Stomach (tissue), 9 donors: ENCODE measurements around the gene CDC34. TPM values are rescaled to one million over a fixed set of nuclear protein-coding genes. Genes with fewer than 3 reads are reported as not detected.

Experiments used
- DNase-seq, 2 donors: peaks; one replicate each; pipeline versions ENCODE4 v3.0.0 to v3.0.0-alpha.2; 2013 to 2019
- H3K27ac ChIP-seq, 5 donors: fragments of 200-600 bp in 4 of 5; sonication (generic) in 4 of 5; one replicate each; pipeline ENCODE4 v1.5.1; 2013 to 2019; ENCODE audit warnings: mild to moderate bottlenecking in 1 of 5, moderate library complexity in 1 of 5
- H3K27me3 ChIP-seq, 3 donors: fragments of 200-600 bp; sonication (generic); one replicate each; pipeline ENCODE4 v1.5.1; 2017 to 2019; ENCODE audit warnings: mixed run types in 1 of 3
- H3K36me3 ChIP-seq, 4 donors: fragments of 200-600 bp; sonication (generic); 1 replicate in 3 of 4; 2 replicates in 1 of 4; pipeline ENCODE4 v1.5.1; 2016 to 2019
- H3K4me1 ChIP-seq, 4 donors: fragments of 200-600 bp; sonication (generic); one replicate each; pipeline ENCODE4 v1.5.1; 2016 to 2019
- H3K4me3 ChIP-seq, 4 donors: fragments of 200-600 bp; sonication (generic) in 3 of 4; one replicate each; pipeline ENCODE4 v1.5.1; 2016 to 2019; ENCODE audit warnings: mild to moderate bottlenecking in 1 of 4
- H3K9me3 ChIP-seq, 4 donors: fragments of 200-600 bp; sonication (generic); one replicate each; pipeline ENCODE4 v1.5.1; 2016 to 2019
- EP300 ChIP-seq: sonication (generic); formaldehyde crosslinking; IDR thresholded peaks from one replicate; pipeline ENCODE4 v1.6.1; 2017; ENCODE audit warnings: antibody characterized with exemption
- POLR2A ChIP-seq, 4 donors: fragments of 450-650 bp; IDR thresholded peaks; one replicate each; pipeline ENCODE4 v1.6.1; 2016; ENCODE audit warnings: antibody characterized with exemption in 4 of 4, control low read depth in 2 of 4, mild to moderate bottlenecking in 1 of 4, moderate library complexity in 1 of 4
- POLR2AphosphoS5 ChIP-seq, 3 donors: sonication (generic); formaldehyde crosslinking; IDR thresholded peaks; one replicate each; pipeline ENCODE4 v1.6.1; 2016; ENCODE audit warnings: antibody characterized with exemption in 3 of 3
- WGBS, 5 donors: extraction: QIAGEN DNeasy Blood & Tissue Kit in 3 of 5; methylation state at CpG; one replicate each; pipeline versions ENCODE4 v1.1.5 to v1.1.7; 2013 to 2018; 5-methylcytosine and 5-hydroxymethylcytosine counted together
- intact Hi-C: fragments of 100-400 bp; cut with DNase I; formaldehyde crosslinking; loops from one replicate; pipeline ENCODE4 v1.15.1; 2023; ENCODE audit warnings: low total_unique reads
- polyA plus RNA-seq, 3 donors: library from polyadenylated mRNA; stranded (reverse); fragments of 200-250 nt; gene quantifications; one replicate each; pipeline ENCODE4 v1.2.3, GENCODE V29; 2013
- total RNA-seq, 5 donors: library from RNA; depleted of rRNA; stranded (reverse); fragments of >200 nt; gene quantifications; one replicate each; pipeline versions ENCODE4 v1.1.0 to v1.2.3, GENCODE V29; 2014 to 2016
- TF ChIP-seq, protein P1 (sequence below), 7 experiments: fragments of 450-650 bp in 4 of 7; fragments of 200-600 bp in 3 of 7; sonication (generic) in 3 of 7; IDR thresholded peaks; one replicate each; pipeline ENCODE4 v1.5.1; 2016 to 2019; ENCODE audit warnings: antibody characterized with exemption in 7 of 7, control low read depth in 2 of 7, mild to moderate bottlenecking in 1 of 7
- donor health status: healthy with polysubstance abuse.
- donor health status: Bipolar disorder and iron deficiency.
- donor health status: healthy.

Gene CDC34
- total and polyA plus RNA-seq, 8 donors, result 26.1 to 503 (median 76.7) TPM

- Histone ChIP-seq H3K4me1 (peaks cover 4 to 20% (median 11%) of the 10 kb centered on the region in 4 donors), H3K36me3 (no peaks in the 10 kb centered on the region), H3K9me3 (no peaks in the 10 kb centered on the region), H3K27ac (peak overlapping the region in 4 of 5 donors; percentile 48 to 85 (median 71)), H3K4me3 (no peak overlapping the region), H3K27me3 (no peaks in the 10 kb centered on the region)
- intact Hi-C loops, result no loop called here
- 87 to 95% (median 92%) methylated on average over 19 to 22 of the region's 22 CpGs for WGBS, 5 donors
- TF ChIP-seq POLR2A (IDR thresholded peaks at IDR 0.05), result no peak
- TF ChIP-seq, protein P1, sequence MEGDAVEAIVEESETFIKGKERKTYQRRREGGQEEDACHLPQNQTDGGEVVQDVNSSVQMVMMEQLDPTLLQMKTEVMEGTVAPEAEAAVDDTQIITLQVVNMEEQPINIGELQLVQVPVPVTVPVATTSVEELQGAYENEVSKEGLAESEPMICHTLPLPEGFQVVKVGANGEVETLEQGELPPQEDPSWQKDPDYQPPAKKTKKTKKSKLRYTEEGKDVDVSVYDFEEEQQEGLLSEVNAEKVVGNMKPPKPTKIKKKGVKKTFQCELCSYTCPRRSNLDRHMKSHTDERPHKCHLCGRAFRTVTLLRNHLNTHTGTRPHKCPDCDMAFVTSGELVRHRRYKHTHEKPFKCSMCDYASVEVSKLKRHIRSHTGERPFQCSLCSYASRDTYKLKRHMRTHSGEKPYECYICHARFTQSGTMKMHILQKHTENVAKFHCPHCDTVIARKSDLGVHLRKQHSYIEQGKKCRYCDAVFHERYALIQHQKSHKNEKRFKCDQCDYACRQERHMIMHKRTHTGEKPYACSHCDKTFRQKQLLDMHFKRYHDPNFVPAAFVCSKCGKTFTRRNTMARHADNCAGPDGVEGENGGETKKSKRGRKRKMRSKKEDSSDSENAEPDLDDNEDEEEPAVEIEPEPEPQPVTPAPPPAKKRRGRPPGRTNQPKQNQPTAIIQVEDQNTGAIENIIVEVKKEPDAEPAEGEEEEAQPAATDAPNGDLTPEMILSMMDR (IDR thresholded peaks at IDR 0.05), result no peak
- TF ChIP-seq POLR2AphosphoS5 (IDR thresholded peaks at IDR 0.05), result no peak
- TF ChIP-seq EP300, result no peak
- no peak for DNase-seq
Observed at GRCh38 chr19:567296-567900, 35.8 kb downstream of the CDC34 start.

DNA sequence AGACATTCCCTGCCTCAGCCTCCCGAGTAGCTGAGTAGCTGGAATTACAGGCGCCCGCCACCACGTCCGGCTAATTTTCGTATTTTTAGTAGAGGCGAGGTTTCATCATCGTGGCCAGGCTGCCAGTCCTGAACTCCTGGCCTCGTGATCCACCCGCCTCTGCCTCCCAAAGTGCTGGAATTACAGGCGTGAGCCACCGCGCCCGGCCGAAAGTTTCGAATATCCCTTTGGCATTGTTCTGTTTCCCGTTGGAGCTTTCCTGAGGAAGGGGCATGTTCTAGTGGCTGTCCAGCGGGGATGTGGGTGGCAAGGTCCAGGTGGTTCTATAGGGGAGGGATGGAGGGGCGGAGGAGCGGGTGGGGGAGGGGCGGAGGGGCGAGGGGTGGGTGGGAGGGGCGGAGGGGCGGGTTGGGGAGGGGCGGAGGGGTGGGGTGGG, 38.7 kb downstream of the CDC34 start:
- no peaks in the 10 kb centered on the region for H3K36me3 ChIP-seq
- no peak overlapping the region for H3K4me3 ChIP-seq
- 68 to 92% (median 80%) methylated on average over 17 to 19 of the region's 25 CpGs for WGBS, 5 donors
- peaks cover 23 to 44% (median 36%) of the 10 kb centered on the region in 4 donors for H3K4me1 ChIP-seq
- no peak overlapping the region for H3K27ac ChIP-seq
- TF ChIP-seq POLR2AphosphoS5 (IDR thresholded peaks at IDR 0.05) (no peak), EP300 (no peak)
- H3K27me3 ChIP-seq, result no peaks in the 10 kb centered on the region
- no peak for DNase-seq
- intact Hi-C loops, result loop anchor here (10.0 kb wide), 1 partner anchor 65 kb away; the partner anchor contains the start of genes FGF22 and POLRMT
- no peaks in the 10 kb centered on the region for H3K9me3 ChIP-seq

- peaks cover 30 to 52% (median 44%) of the 10 kb centered on the region in 4 donors for H3K4me1 ChIP-seq
- no peaks in the 10 kb centered on the region for H3K9me3 ChIP-seq
- TF ChIP-seq EP300 (no peak), POLR2A (IDR thresholded peaks at IDR 0.05) (no peak), POLR2AphosphoS5 (IDR thresholded peaks at IDR 0.05) (no peak)
- TF ChIP-seq, protein P1 (IDR thresholded peaks at IDR 0.05), result no peak
- no peaks in the 10 kb centered on the region for H3K36me3 ChIP-seq
- peak overlapping the region; percentile 70 to 94 (median 93) for H3K27ac ChIP-seq
- peak overlapping the region; percentile 92 to 99 (median 96) for H3K4me3 ChIP-seq
- peak; percentile 43 to 82 for DNase-seq
- intact Hi-C loops, result loop anchor here (10.0 kb wide), 1 partner anchor 64 kb away; the partner anchor contains the start of genes FGF22 and POLRMT
- no peaks in the 10 kb centered on the region for H3K27me3 ChIP-seq
- 2 to 4% (median 3%) methylated on average over 44 to 45 of the region's 45 CpGs for WGBS, 5 donors
Observed at GRCh38 chr19:570937-571565, 39.5 kb downstream of the CDC34 start.

GRCh38 chr19:571566-571974, 40.0 kb downstream of the CDC34 start:
- intact Hi-C loops, result loop anchor here (10.0 kb wide), 1 partner anchor 63 kb away; the partner anchor contains the start of genes FGF22 and POLRMT
- 0 to 5% (median 2%) methylated on average over 10 to 14 of the region's 14 CpGs for WGBS, 5 donors
- Histone ChIP-seq H3K27ac (peak overlapping the region; percentile 70 to 94 (median 93)), H3K4me1 (peaks cover 36 to 56% (median 49%) of the 10 kb centered on the region in 4 donors), H3K9me3 (no peaks in the 10 kb centered on the region), H3K4me3 (peak overlapping the region; percentile 92 to 99 (median 96)), H3K36me3 (no peaks in the 10 kb centered on the region), H3K27me3 (no peaks in the 10 kb centered on the region)
- no peak for TF ChIP-seq EP300
- TF ChIP-seq POLR2A (IDR thresholded peaks at IDR 0.05), result no peak
- TF ChIP-seq POLR2AphosphoS5 (IDR thresholded peaks at IDR 0.05), result no peak
- TF ChIP-seq, protein P1 (IDR thresholded peaks at IDR 0.05), result no peak
- peak in 1 of 2 donors; percentile 75 for DNase-seq
